ENCODE results near the gene SH3BP2. TPM values are rescaled to one million over a fixed set of nuclear protein-coding genes. Genes with fewer than 3 reads are reported as not detected.

Gene SH3BP2
- total RNA-seq, 1 experiment from 2014 or later: 54.0 TPM

GRCh38 chr4:2799224-2799911 is 6.5 kb downstream of the SH3BP2 start:
- no peak for DNase-seq
- H3K9me3 ChIP-seq (ENCODE audit: insufficient read depth, low read depth): no peaks in the 10 kb centered on the region
- POLR2A ChIA-PET (ENCODE audit: unreplicated experiment): interaction anchor here (0.7 kb wide), 2 partner anchors 18 to 152 kb away, joined by 3 to 8 read pairs; no protein-coding TSS in a partner anchor
- no peaks in the 10 kb centered on the region for H3K9me2 ChIP-seq (ENCODE audit: insufficient read depth)
- H3F3A ChIP-seq (ENCODE audit: insufficient read depth, low read depth): peaks cover 30% of the 10 kb centered on the region
- H4K20me1 ChIP-seq (ENCODE audit: insufficient read depth): no peaks in the 10 kb centered on the region
- CTCF ChIA-PET: interaction anchor here (1.3 kb wide), 1 partner anchor 10 kb away, joined by 4 read pairs; no protein-coding TSS in a partner anchor
- H3K4me3 ChIP-seq: 0 out of 2 replicates have a peak overlapping the region, but pooled peaks have one; percentile 26
- no peaks in the 10 kb centered on the region for H3K27me3 ChIP-seq (ENCODE audit: insufficient read depth, low read depth)
- BruUV-seq (replicated peaks): no TSS peak
- intact Hi-C loops (cut with micrococcal nuclease; ENCODE audit: unreplicated experiment): loop anchor here (2.0 kb wide), 2 partner anchors 43 to 685 kb away; partner anchors contain the start of gene TNIP2
- H3K4me2 ChIP-seq: peak overlapping the region; percentile 72
- H3K27ac ChIP-seq: peak overlapping the region; percentile 82
- TF ChIP-seq, protein P1, sequence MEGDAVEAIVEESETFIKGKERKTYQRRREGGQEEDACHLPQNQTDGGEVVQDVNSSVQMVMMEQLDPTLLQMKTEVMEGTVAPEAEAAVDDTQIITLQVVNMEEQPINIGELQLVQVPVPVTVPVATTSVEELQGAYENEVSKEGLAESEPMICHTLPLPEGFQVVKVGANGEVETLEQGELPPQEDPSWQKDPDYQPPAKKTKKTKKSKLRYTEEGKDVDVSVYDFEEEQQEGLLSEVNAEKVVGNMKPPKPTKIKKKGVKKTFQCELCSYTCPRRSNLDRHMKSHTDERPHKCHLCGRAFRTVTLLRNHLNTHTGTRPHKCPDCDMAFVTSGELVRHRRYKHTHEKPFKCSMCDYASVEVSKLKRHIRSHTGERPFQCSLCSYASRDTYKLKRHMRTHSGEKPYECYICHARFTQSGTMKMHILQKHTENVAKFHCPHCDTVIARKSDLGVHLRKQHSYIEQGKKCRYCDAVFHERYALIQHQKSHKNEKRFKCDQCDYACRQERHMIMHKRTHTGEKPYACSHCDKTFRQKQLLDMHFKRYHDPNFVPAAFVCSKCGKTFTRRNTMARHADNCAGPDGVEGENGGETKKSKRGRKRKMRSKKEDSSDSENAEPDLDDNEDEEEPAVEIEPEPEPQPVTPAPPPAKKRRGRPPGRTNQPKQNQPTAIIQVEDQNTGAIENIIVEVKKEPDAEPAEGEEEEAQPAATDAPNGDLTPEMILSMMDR (conservative IDR thresholded peaks at IDR 0.05): no peak
- no peak for TF ChIP-seq EZH2 (IDR thresholded peaks at IDR 0.05; ENCODE audit: low read depth)
- H2AFZ ChIP-seq: no peak overlapping the region
- H3K79me2 ChIP-seq (ENCODE audit: low read depth): peaks cover 5% of the 10 kb centered on the region; the same call in 1 of the 2 replicates
- no peaks in the 10 kb centered on the region for H3K36me3 ChIP-seq (ENCODE audit: low read depth)
- peaks cover 80% of the 10 kb centered on the region for H3K4me1 ChIP-seq (replicated peaks; ENCODE audit: insufficient read depth)

DNA sequence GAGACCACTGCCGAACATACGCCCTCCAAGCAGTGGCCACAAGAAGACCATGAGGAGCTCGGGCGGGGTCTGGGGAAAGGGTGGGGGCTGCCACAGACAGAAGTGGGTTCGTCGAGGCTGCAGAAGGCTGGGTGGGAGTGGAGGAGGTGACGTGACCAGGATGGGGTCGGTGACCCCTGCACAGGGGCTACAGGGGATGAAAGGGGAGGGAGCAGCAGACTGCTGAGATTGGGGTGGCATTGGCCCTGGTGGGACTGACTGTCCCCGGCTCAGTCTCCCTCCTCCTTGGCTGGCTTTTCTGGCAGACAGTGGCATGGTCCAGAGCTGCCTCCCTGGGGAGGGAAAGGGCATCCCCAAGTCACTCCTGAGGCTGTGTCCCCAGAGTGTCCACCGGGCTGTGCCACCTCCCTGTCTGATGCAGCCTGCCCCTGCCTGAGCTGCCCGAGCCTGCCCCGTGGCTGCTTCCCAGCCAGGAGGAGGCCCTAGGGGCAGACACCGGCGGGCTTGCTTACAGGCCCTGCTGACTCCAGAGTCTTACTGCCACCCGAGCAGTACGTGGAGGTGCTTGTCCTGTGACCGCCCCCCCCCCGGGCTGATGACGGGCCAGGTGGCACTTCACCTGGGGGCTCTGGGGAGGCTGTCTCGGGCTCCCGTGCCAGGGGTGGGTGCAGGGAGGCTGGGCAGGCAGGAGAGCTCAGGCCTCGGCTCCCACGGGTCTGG is 7.2 kb downstream of the SH3BP2 start:
- H3K27ac ChIP-seq: no peak overlapping the region
- intact Hi-C loops (cut with micrococcal nuclease; ENCODE audit: unreplicated experiment): loop anchor here (2.0 kb wide), 2 partner anchors 43 to 685 kb away; partner anchors contain the start of gene TNIP2
- H3K4me2 ChIP-seq: peak overlapping the region; percentile 72
- no peaks in the 10 kb centered on the region for H3K36me3 ChIP-seq (ENCODE audit: low read depth)
- no TSS peak for BruUV-seq (replicated peaks)
- no peaks in the 10 kb centered on the region for H4K20me1 ChIP-seq (ENCODE audit: insufficient read depth)
- H3K79me2 ChIP-seq (ENCODE audit: low read depth): peaks cover 5% of the 10 kb centered on the region; the same call in 1 of the 2 replicates
- ChIA-PET POLR2A (ENCODE audit: unreplicated experiment) (interaction anchor here (0.7 kb wide), 1 partner anchor 151 kb away, joined by 8 read pairs; no protein-coding TSS in a partner anchor), CTCF (interaction anchor here (1.3 kb wide), 1 partner anchor 9 kb away, joined by 4 read pairs; no protein-coding TSS in a partner anchor)
- no peak overlapping the region for H2AFZ ChIP-seq
- H3K9me2 ChIP-seq (ENCODE audit: insufficient read depth): no peaks in the 10 kb centered on the region
- peaks cover 30% of the 10 kb centered on the region for H3F3A ChIP-seq (ENCODE audit: insufficient read depth, low read depth)
- no peak overlapping the region for H3K4me3 ChIP-seq
- DNase-seq: peak in 1 of 2 experiments; percentile 52
- TF ChIP-seq, protein P1 (conservative IDR thresholded peaks at IDR 0.05): no peak
- TF ChIP-seq EZH2 (IDR thresholded peaks at IDR 0.05; ENCODE audit: low read depth): no peak
- H3K27me3 ChIP-seq (ENCODE audit: insufficient read depth, low read depth): no peaks in the 10 kb centered on the region
- H3K4me1 ChIP-seq (replicated peaks; ENCODE audit: insufficient read depth): peaks cover 78% of the 10 kb centered on the region
- H3K9me3 ChIP-seq (ENCODE audit: insufficient read depth, low read depth): no peaks in the 10 kb centered on the region

All from PC-9 (cell line).